GM21723 (cell line): Measurements from ENCODE around the gene NPAS2.

Experiments used
- ATAC-seq: cut with Tn5 transposase; IDR thresholded peaks from one replicate; pipeline ENCODE4 v1.9.1; 2021; ENCODE audit warnings: mild to moderate bottlenecking, moderate library complexity; ENCODE audit not compliant: unreplicated experiment

Gene NPAS2

DNA sequence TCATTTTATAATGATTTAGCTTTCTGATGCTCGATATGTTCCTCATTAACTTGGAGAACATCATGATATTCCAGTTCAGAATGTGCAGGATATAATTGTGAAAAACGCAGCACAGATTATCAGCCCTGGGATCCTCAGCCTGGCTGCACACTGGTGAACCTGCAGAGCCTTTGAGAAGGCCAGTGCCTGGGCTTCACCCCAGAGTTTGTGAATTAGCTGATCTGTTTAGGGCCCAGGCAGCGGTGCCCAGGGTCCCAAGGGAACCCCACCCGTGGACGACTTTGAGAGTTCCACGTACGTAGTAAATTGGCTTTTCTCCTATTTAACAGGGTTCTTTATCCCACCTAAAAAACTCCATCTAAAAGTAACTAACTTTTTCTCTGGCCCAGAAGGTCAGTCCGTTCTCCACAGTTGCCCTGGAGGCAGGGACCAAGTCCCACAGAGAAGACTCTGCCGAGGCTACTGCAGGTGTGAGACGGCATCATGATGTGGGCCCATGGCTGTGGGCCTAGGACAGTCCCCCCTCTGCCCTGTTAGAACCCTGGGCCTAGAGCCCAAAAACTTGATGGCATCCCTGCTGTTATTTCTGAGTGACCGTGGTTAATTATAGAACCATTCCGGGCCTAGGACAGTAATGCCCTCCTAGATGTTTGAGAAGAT is 142.6 kb downstream of the NPAS2 start:
- no peak for ATAC-seq

DNA sequence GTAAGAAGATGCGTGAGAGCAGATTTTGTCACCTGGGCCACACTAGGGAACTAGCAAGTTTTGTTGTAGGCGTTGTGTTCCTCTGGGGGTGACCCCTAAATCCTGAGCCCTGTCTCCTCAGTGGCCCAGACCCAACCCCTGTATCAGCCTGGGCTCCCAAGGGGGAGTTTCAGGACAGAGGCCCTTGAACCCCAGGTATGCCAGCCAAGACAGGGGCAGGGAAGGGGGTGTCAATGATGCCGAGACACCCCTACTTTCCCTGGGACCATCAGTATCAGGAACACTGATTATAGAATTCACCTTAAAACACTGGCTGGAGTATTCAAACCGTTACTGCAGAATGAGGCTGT is 143.1 kb downstream of the NPAS2 start:
- ATAC-seq: no peak

- ATAC-seq: no peak
Measured at GRCh38 chr2:100964222-100964621, 144.3 kb downstream of the NPAS2 start.

DNA sequence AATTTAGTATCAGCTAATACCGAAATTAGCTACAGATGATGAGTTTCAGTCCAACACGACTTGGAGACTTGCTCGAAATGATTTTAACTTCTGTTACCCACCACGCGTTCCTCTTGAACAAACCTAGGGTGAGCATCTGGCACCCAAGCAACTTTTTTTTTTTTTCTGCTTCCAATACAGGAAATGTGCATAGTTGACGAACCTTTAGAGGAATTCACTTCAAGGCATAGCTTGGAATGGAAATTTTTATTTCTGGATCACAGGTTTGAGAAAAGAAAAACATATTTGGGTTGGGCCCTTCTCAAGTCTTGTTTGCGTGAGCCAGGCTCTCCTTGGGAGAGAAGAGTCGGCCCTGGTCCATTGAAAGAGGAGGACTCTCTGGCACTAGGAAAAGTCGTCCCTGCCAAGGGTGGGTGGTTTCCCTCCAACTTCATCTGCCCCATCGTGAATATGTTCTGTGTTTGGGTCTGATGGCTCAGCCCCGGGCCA is 144.8 kb downstream of the NPAS2 start:
- no peak for ATAC-seq

- no peak for ATAC-seq
Measured at GRCh38 chr2:100965596-100965995, 145.7 kb downstream of the NPAS2 start.

- no peak for ATAC-seq
Measured at GRCh38 chr2:100967716-100968115, 147.8 kb downstream of the NPAS2 start.

- no peak for ATAC-seq
Measured at GRCh38 chr2:100968146-100969145, 148.5 kb downstream of the NPAS2 start.

DNA sequence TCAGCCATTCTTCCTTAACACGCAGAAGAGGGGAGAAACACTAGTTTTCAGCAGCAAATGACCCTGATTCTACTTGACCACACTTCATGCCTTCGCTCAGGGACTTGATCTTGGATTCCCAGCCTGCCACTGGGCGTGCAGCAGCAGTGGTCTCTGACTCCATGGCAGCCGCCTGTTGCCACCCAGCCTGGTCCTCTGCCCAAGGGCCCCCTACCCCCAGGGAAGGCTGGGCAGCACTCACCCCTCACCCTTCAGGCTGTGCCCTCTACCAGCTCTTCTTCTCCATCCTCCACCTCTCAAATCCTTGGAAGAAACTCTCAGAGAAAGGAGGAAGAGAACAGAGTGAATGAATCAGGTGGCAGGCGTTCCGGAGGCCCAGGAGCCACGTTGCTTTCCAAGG is 150.1 kb downstream of the NPAS2 start:
- no peak for ATAC-seq

DNA sequence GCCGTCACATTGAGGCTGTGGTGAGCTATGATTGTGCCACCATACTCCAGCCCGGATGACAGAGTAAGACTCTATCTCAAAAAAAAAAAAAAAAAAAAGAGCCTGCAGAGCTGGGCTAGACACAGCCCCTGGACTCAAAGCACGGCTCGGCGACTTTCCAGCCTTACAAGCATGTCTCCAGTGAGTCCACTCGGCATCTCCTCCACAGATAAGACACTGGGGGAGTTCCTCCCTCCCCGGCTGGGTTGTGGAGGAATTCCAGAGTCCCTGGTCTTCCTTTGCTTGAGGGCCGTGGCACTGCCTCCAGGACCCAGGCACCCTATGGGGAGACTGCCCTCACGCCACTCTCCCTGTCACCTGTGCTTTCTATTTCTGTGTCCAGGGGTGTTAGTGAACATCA is 151.3 kb downstream of the NPAS2 start:
- ATAC-seq: no peak

DNA sequence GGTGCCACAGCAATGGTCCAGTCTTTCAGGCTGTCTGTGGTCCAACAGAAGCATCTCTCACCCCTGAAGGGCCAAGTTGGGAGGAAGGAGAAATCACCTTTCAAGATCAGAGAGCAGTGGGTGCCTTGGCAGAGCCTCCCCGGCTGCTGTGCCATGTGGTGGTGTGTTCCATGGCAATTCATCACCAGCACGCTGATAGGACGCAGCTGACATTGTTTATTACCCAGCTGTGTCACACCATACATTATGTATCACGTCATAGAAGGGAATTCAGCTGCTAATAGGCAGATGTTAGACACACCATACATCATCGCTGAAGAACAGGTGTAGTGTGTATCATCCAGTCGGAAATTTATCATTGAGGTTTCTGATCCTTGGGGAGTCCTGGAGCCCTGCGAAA is 152.5 kb downstream of the NPAS2 start:
- ATAC-seq: no peak

DNA sequence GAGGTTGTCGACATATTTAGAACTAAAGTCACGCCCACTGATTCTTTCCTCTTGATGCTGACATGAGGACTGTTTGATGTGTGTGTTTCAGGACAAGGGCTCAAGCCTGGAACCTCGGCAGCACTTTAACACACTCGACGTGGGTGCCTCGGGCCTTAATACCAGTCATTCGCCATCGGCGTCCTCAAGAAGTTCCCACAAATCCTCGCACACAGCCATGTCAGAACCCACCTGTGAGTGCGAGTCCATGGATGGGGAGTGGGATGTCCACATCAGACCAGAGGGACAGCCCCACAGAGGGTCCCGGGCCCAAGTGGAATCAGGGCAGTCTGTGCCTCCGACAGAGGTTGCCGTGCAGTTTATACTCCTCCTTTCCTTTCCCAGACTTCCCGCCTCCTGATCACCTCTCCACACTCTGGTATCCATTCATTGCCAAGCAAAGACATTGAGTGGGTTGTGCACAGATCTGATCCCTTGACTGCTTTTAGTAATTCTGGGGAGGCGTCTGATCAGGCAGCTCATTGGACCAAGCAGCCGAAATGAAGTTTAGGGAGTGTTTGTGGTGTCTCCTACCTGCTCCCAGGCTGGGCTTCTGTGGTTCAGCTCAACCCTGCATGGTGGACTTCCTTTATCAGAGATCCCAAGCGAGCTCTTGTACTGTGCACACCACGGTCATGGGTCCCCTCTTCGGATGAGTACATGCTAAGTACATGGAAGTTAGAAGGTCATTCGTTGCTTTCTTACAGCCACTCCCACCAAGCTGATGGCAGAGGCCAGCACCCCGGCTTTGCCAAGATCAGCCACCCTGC is 155.0 kb downstream of the NPAS2 start:
- ATAC-seq: no peak

DNA sequence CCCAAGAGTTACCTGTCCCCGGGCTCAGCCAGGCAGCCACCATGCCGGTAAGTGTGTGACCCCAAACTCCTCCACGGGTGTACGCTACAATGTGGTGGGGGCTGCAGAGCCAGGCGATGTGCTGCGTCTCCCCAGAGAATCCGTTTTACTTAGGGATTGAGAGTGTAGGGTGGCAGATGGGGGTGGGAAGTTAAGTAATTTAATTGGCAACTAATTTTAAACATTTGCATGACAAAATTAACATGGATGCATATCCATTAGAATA is 155.5 kb downstream of the NPAS2 start:
- ATAC-seq: no peak

GRCh38 chr2:100976061-100976460 is 156.1 kb downstream of the NPAS2 start:
- no peak for ATAC-seq

DNA sequence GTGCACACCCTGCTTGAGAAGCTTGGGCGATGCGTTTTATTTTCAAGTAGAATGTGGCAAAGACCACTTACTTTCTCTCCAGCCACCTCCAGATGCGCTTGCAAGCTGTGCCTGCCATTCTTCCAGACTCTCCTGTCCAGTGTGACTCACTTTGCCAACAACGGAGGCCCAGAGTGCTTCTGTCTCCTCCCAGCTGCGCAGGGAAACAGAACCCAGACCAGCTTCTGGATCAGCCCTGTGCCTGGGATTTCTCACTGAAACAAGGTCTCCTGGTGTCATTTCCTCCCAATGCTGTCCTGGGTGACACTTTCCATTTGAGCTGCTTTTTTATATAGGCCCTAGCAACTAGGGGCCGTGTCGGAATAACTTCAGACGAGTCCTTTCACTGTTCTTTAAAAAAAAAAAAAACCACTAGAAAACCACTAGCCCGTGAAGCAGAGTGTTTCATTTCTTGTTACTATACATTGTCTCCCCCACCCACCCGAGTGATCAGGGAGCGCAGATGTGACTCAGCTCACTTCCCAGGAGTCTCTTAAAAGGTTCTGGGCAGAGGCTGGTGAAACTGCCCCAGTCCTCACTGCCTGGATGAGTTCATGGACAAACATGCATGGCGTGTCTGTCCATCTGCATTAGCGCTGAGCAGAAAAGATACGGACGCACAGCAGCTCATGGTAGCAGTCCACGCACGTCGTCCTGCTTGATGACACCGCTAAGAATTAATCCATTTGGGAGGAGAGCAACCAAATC is 156.9 kb downstream of the NPAS2 start:
- peak; percentile 91 for ATAC-seq

DNA sequence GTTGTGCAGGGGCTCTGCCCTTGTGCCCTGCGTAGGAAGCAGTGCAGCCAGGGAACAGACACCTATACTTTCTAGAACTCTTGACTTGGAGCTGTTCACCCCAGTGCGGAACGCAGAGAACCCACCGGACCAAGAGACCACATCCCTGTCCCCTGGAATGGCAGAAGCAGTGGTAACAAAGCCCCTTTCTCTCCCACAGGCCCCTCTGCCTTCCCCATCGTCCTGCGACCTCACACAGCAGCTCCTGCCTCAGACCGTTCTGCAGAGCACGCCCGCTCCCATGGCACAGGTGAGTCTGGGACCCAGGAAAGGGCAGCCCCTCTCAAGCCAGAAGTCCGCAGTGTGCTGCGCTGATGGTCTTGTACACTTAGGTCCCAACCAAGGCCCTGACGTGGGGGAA is 157.6 kb downstream of the NPAS2 start:
- ATAC-seq: no peak

GRCh38 chr2:100978582-100979191 is 158.7 kb downstream of the NPAS2 start:
- no peak for ATAC-seq

DNA sequence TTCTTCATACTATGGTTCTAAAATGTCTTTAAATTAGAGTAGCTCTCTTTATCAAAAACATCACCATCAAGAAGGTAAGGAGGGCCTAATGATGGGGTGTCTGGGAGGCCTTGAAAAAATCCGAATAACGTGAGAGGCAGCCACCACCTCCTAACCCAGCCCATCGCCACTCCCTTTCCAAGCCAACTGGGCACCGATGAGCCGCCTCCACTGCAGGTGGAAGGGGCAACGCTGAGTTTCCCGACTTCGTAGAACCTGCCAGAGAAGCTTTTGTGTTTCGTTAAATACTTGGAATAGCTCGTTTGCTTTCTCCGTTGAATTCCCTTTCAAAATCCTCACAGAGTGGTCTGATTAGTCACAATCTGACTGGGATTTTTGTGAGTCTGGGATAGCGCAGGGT is 160.1 kb downstream of the NPAS2 start:
- ATAC-seq: no peak

- ATAC-seq: no peak
Measured at GRCh38 chr2:100981011-100981410, 161.1 kb downstream of the NPAS2 start.

DNA sequence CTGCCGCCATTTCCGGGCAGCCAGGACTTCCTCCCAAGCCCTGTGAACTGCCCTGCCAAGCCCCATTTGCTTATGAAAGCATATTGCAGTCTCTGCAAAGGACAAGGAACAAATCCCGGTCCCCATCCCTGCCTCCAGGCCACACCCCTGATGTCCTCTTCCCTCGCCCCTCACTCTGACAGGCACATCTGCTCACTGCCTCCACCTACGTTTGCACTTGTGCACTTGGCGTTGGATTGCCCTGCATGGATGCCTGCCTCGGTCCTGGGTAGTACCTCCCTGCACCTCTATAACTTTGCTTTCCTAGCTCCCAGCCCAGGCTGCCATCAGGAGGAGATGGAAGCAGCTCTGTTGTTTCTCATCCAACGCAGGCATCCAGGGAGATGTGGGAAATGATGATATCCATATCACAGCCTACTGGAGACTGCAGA is 162.5 kb downstream of the NPAS2 start:
- no peak for ATAC-seq

DNA sequence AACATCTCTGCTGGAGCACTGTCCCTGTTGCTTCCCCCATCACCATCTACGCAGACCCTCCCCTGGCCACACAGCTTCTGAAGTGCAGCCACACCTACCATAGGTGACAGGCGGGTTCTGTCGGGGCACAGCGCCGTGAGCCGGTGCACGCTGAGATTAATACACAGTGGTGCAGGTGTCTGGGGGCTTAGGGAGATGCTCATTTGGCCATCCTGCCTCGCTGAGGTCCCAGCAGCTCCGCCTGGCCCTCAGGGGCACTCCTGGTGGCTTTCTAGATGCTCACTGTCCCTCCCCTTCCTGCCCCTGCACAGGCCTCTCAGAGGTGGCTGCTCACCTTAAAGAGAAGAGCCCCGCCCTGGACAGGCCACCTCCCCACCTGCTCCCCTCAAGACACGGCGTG is 163.3 kb downstream of the NPAS2 start:
- no peak for ATAC-seq
